HEK293T (cell line): ENCODE measurements around the gene MORN5.

Source experiments
- CTCF ChIA-PET: fragments of 350-600 bp; formaldehyde crosslinking; extraction: SDS; loops from one replicate; lab custom pipeline; 2021; ENCODE audit warnings: antibody characterized with exemption, inconsistent platforms; lab: Yijun Ruan, JAX
- POLR2A ChIA-PET: fragments of 350-600 bp; formaldehyde crosslinking; extraction: SDS; loops from one replicate; lab custom pipeline; 2020; ENCODE audit warnings: antibody characterized with exemption, inconsistent platforms; lab: Yijun Ruan, JAX
- DNase-seq: peaks from one replicate; pipeline ENCODE4 v3.0.0; 2012; ENCODE audit warnings: mixed read lengths; ENCODE audit errors: extremely low spot score
- ARNT ChIP-seq: fragments of 450-650 bp; IDR thresholded peaks from 2 replicates; pipeline ENCODE4 v1.6.1; 2017; ENCODE audit warnings: mild to moderate bottlenecking
- BHLHE40 ChIP-seq: fragments of 450-650 bp; IDR thresholded peaks from 2 replicates; pipeline ENCODE4 v1.6.1; 2016; ENCODE audit warnings: mild to moderate bottlenecking, moderate library complexity, borderline replicate concordance
- CTBP1 ChIP-seq: fragments of 450-650 bp; IDR thresholded peaks from 2 replicates; pipeline ENCODE4 v1.6.1; 2016; ENCODE audit warnings: borderline replicate concordance
- ELF4 ChIP-seq: fragments of 450-650 bp; IDR thresholded peaks from 2 replicates; pipeline ENCODE4 v1.6.1; 2017; ENCODE audit warnings: antibody characterized with exemption
- FOXA1 ChIP-seq: fragments of 450-650 bp; IDR thresholded peaks from 2 replicates; pipeline ENCODE4 v1.6.1; 2016; ENCODE audit warnings: mild to moderate bottlenecking
- FOXK2 ChIP-seq: fragments of 450-650 bp; IDR thresholded peaks from 2 replicates; pipeline ENCODE4 v1.6.1; 2016; ENCODE audit warnings: mild to moderate bottlenecking
- FOXM1 ChIP-seq: fragments of 450-650 bp; IDR thresholded peaks from 2 replicates; pipeline ENCODE4 v1.6.1; 2017; ENCODE audit warnings: mild to moderate bottlenecking, borderline replicate concordance
- HDGF ChIP-seq: fragments of 450-650 bp; IDR thresholded peaks from 2 replicates; pipeline ENCODE4 v1.6.1; 2017; ENCODE audit warnings: antibody characterized with exemption, borderline replicate concordance
- L3MBTL2 ChIP-seq: fragments of 450-650 bp; conservative IDR thresholded peaks from 2 replicates; pipeline ENCODE4 v1.6.1; 2016; ENCODE audit warnings: mild to moderate bottlenecking
- LEF1 ChIP-seq: fragments of 450-650 bp; IDR thresholded peaks from 2 replicates; pipeline ENCODE4 v1.6.1; 2017; ENCODE audit warnings: mild to moderate bottlenecking, borderline replicate concordance
- NFRKB ChIP-seq: fragments of 450-650 bp; IDR thresholded peaks from 2 replicates; pipeline ENCODE4 v1.6.1; 2016; ENCODE audit warnings: mild to moderate bottlenecking, moderate library complexity
- SP1 ChIP-seq: fragments of 450-650 bp; IDR thresholded peaks from 2 replicates; pipeline ENCODE4 v1.6.1; 2017
- SUZ12 ChIP-seq: fragments of 450-650 bp; IDR thresholded peaks from 2 replicates; pipeline ENCODE4 v1.6.1; 2016; ENCODE audit warnings: mild to moderate bottlenecking
- TARDBP ChIP-seq: fragments of 450-650 bp; IDR thresholded peaks from 2 replicates; pipeline ENCODE4 v1.6.1; 2016
- ZNF384 ChIP-seq: fragments of 450-650 bp; IDR thresholded peaks from 2 replicates; pipeline ENCODE4 v1.6.1; 2016
- TF ChIP-seq, protein P1 (sequence below): fragments of 450-650 bp; IDR thresholded peaks from 2 replicates; pipeline ENCODE4 v1.6.1; 2016

MORN5 gene

DNA sequence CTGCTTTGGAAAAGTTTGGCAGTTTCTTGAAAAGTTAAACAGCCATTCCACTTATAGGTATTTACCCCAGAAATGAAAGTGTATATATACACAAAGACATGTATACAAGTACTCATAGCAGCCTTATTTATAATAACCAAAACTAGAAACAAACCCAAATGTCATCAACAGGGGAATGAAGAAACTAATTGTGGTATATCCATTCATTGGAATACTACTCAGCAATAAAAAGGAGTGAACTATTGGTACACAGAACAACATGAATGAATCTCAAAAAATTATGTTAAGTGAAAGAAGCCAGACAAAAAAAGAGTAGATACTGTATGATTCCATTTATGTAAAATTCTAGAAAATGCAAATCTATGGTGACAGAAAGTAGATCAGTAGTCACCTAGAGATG, 2.7 kb downstream of the MORN5 start:
- CTCF ChIA-PET, result no interaction called here

DNA sequence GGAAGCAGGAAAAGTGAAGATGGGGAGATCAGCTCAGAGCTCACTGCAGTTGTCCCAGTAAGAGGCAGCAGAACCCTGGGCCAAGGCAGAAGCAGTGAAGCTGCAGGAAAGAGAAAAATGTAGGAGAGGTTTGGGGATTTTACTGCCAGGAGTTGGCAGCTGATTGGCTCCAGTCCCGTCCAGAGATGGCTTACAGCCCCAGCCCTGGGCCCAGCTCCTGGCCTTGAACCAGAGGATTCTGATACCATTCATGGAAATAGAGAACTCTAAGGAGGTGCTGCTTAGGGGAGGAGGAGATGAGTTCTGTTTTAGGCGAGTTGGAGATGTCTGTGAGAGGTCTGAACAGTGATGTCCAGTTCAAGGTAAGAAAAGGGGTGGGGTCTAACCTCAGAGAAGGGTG, 4.6 kb downstream of the MORN5 start:
- TF ChIP-seq, protein P1, sequence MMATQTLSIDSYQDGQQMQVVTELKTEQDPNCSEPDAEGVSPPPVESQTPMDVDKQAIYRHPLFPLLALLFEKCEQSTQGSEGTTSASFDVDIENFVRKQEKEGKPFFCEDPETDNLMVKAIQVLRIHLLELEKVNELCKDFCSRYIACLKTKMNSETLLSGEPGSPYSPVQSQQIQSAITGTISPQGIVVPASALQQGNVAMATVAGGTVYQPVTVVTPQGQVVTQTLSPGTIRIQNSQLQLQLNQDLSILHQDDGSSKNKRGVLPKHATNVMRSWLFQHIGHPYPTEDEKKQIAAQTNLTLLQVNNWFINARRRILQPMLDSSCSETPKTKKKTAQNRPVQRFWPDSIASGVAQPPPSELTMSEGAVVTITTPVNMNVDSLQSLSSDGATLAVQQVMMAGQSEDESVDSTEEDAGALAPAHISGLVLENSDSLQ, result no peak
- no peak for TF ChIP-seq HDGF
- TF ChIP-seq TARDBP, result no peak
- TF ChIP-seq FOXK2, result no peak
- TF ChIP-seq LEF1, result no peak
- no peak for TF ChIP-seq SUZ12
- no peak for TF ChIP-seq CTBP1
- TF ChIP-seq ARNT, result no peak
- TF ChIP-seq ELF4, result no peak
- TF ChIP-seq L3MBTL2, result no peak
- no peak for TF ChIP-seq SP1
- TF ChIP-seq BHLHE40, result no peak
- TF ChIP-seq FOXA1, result no peak
- no peak for TF ChIP-seq FOXM1
- DNase-seq, result no peak
- POLR2A ChIA-PET, result no interaction called here
- CTCF ChIA-PET, result interaction anchor here (0.7 kb wide), 1 partner anchor 65 kb away, joined by 3 read pairs; no protein-coding TSS in a partner anchor

More for the DNA sequence above, 2.7 kb downstream of the MORN5 start:
- POLR2A ChIA-PET, result no interaction called here
- no peak for DNase-seq
- TF ChIP-seq, protein P1, result no peak
- TF ChIP-seq BHLHE40 (no peak), FOXK2 (no peak), SUZ12 (no peak), ZNF384 (no peak), HDGF (no peak), ARNT (no peak), NFRKB (no peak), ELF4 (no peak), FOXA1 (no peak), LEF1 (no peak), SP1 (no peak), L3MBTL2 (no peak), FOXM1 (no peak), TARDBP (no peak), CTBP1 (no peak)

DNA sequence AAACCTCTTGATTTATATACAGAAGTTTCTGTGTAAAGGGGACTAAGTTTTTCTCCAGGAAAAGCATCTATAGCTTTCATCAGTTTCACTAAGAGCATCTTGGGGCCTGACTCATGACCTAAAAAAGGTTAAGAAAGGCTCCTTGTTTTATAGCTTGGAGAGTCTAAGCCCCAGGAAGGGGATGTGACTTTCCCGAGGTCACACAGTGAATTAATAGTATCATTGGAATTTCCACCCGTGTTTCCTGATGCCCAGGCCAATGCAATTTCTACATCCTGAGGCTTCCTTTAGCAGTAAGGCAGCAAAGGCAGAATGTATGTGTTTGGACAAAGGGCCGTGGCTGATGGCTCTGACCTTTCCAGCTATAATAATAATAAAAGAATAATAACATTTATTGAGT, 8.6 kb downstream of the MORN5 start:
- DNase-seq, result no peak
- TF ChIP-seq ELF4 (no peak), BHLHE40 (no peak), FOXM1 (no peak), L3MBTL2 (no peak), SP1 (no peak), HDGF (no peak), SUZ12 (no peak), CTBP1 (no peak), FOXK2 (no peak), ARNT (no peak), TARDBP (no peak), NFRKB (no peak)
- TF ChIP-seq, protein P1, result no peak
- ChIA-PET CTCF (no interaction called here), POLR2A (interaction anchor here (1.2 kb wide), 1 partner anchor 9 kb away, joined by 3 read pairs; the partner anchor contains the start of genes MORN5 and NDUFA8)

DNA sequence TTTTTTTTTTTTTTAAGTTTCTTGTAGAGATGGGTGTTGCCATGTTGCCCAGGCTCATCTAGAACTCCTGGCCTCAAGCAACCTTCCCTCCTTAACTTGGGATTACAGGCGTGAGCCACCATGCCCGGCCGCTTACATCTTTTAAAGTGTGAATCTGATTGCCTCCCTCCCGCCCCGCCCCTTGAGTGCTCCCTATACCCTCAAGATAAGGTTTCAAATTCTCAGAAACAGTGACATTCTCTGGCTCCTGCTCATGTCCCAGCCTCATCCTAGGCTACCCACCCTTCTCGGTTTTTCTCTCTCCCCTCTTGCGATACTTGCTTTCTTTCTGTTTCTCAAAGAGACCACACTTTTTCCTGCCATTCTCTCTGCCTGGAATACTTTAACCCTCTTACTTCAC, 12.4 kb downstream of the MORN5 start:
- no peak for DNase-seq
- TF ChIP-seq LEF1, result no peak
- TF ChIP-seq, protein P1, result no peak
- TF ChIP-seq ELF4, result no peak
- TF ChIP-seq HDGF, result no peak
- TF ChIP-seq SUZ12, result no peak
- no peak for TF ChIP-seq CTBP1
- TF ChIP-seq ARNT, result no peak
- TF ChIP-seq FOXA1, result no peak
- TF ChIP-seq FOXK2, result no peak
- TF ChIP-seq NFRKB, result no peak
- no peak for TF ChIP-seq FOXM1
- no peak for TF ChIP-seq SP1
- TF ChIP-seq ZNF384, result no peak
- no peak for TF ChIP-seq TARDBP
- no peak for TF ChIP-seq L3MBTL2
- no peak for TF ChIP-seq BHLHE40
- CTCF ChIA-PET, result no interaction called here
- POLR2A ChIA-PET, result no interaction called here

DNA sequence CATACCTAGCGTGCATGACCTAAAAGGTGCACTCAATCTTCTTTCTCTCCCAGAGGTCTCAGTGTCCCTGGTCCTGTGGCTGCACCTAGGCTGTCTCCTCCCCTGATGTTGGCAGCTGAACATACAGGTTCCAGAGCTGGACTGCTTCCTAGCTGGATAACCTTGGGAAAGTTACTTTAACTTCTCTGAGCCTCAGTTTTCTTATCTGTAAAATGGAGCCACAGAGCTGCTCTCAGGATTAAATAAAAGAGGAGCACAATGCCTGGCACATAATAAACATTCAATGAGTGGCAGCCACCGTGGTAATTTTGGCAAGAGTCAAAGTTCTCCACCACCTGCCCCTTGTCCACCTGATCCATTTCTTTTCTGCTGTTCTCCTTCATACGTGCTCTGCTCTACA, 14.0 kb downstream of the MORN5 start:
- no peak for DNase-seq
- ChIA-PET CTCF (no interaction called here), POLR2A (no interaction called here)
- TF ChIP-seq FOXA1, result no peak
- no peak for TF ChIP-seq ZNF384
- no peak for TF ChIP-seq BHLHE40
- TF ChIP-seq, protein P1, result no peak
- no peak for TF ChIP-seq SUZ12
- no peak for TF ChIP-seq CTBP1
- no peak for TF ChIP-seq HDGF
- TF ChIP-seq L3MBTL2, result no peak
- no peak for TF ChIP-seq ELF4
- TF ChIP-seq TARDBP, result no peak
- TF ChIP-seq ARNT, result no peak
- no peak for TF ChIP-seq FOXK2
- TF ChIP-seq NFRKB, result no peak
